ENCODE measurements around the gene WDR36.

GRCh38 chr5:111134864-111135263, 42.7 kb downstream of the WDR36 start:
- TF ChIP-seq CTCF (conservative IDR thresholded peaks at IDR 0.05), result no peak
- TF ChIP-seq EZH2 (IDR thresholded peaks at IDR 0.05; ENCODE audit: low read depth), result no peak

Measured in PC-9 (cell line).